Measurements from ENCODE around the gene PSMD7. TPM values are rescaled to one million over a fixed set of nuclear protein-coding genes. Genes with fewer than 3 reads are reported as not detected.

PSMD7 gene
- total and polyA plus RNA-seq, 2 of the 13 experiments (the other 11 are each of a cell fraction or from before 2014, with no cell fraction given) = 105 to 224 TPM

- TF ChIP-seq SNAPC4 (CRISPR knock-in tag; IDR thresholded peaks at IDR 0.05) (peak; percentile 97), RBFOX2 (IDR thresholded peaks at IDR 0.05; ENCODE audit: low read depth, low read length) (peak; percentile 99), CAMTA2 (CRISPR knock-in tag; IDR thresholded peaks at IDR 0.05; ENCODE audit: borderline replicate concordance) (0 out of 2 replicates have a peak, but pooled peaks have one; percentile 70), ZNF501 (CRISPR knock-in tag; IDR thresholded peaks at IDR 0.05) (peak; percentile 98), KLF9 (CRISPR knock-in tag; IDR thresholded peaks at IDR 0.05; ENCODE audit: low read depth) (peak; percentile 82), ZSCAN21 (CRISPR knock-in tag; IDR thresholded peaks at IDR 0.05; ENCODE audit: borderline replicate concordance) (peak; percentile 81), HNF4G (IDR thresholded peaks at IDR 0.05; ENCODE audit: borderline replicate concordance, low read depth, low read length) (no peak), HNF4G (CRISPR knock-in tag; IDR thresholded peaks at IDR 0.05; ENCODE audit: borderline replicate concordance, low read depth) (no peak), KMT2A (CRISPR knock-in tag; IDR thresholded peaks at IDR 0.05) (peak; percentile 98), NFKB2 (CRISPR knock-in tag; IDR thresholded peaks at IDR 0.05; ENCODE audit: borderline replicate concordance) (peak; percentile 92), HOXD1 (CRISPR knock-in tag; IDR thresholded peaks at IDR 0.05) (0 out of 2 replicates have a peak, but pooled peaks have one; percentile 32), PHF21A (CRISPR knock-in tag; IDR thresholded peaks at IDR 0.05) (peak; percentile 78; the same call in 1 of the 2 replicates), ZBTB20 (CRISPR knock-in tag; IDR thresholded peaks at IDR 0.05; ENCODE audit: borderline replicate concordance, low read depth) (peak; percentile 87), ZNF850 (CRISPR knock-in tag; conservative IDR thresholded peaks at IDR 0.05) (0 out of 2 replicates have a peak, but pooled peaks have one; percentile 49), GABPA (IDR thresholded peaks at IDR 0.05; ENCODE audit: low read depth, low read length) (peak; percentile 94), GABPA (CRISPR knock-in tag; IDR thresholded peaks at IDR 0.05; ENCODE audit: low read depth) (peak; percentile 99), ZBTB10 (CRISPR knock-in tag; IDR thresholded peaks at IDR 0.05; ENCODE audit: borderline replicate concordance) (no peak; the same call in 1 of the 2 replicates), ZNF878 (CRISPR knock-in tag; IDR thresholded peaks at IDR 0.05) (no peak; the same call in 1 of the 2 replicates), CBX1 (IDR thresholded peaks at IDR 0.05; ENCODE audit: low read depth) (peak; percentile 36), MAFG (CRISPR knock-in tag; IDR thresholded peaks at IDR 0.05) (peak; percentile 84), CHD2 (IDR thresholded peaks at IDR 0.05; ENCODE audit: low read depth, low read length) (peak; percentile 45; the same call in 1 of the 2 replicates), SRSF4 (IDR thresholded peaks at IDR 0.05; ENCODE audit: low read depth, low read length, poor library complexity, severe bottlenecking) (no peak), NCOA5 (CRISPR knock-in tag; IDR thresholded peaks at IDR 0.05) (no peak), PLRG1 (conservative IDR thresholded peaks at IDR 0.05) (no peak)
Observed at GRCh38 chr16:74296432-74297144, at the start of gene PSMD7 (continued).

Data from HepG2 (cell line).